ENCODE data around the gene KLK4. TPM values are rescaled to one million over a fixed set of nuclear protein-coding genes. Genes with fewer than 3 reads are reported as not detected.

KLK4 gene
- total RNA-seq, 4 donors from 2014 or later = 0.59 to 1.2 TPM; not detected in 2

- no peak for TF ChIP-seq POLR2A (IDR thresholded peaks at IDR 0.05)
- peaks cover 0 to 3% (median 0%) of the 10 kb centered on the region in 4 donors for H3K4me1 ChIP-seq
- no peak overlapping the region for H3K4me3 ChIP-seq
- 91 to 92% methylated on average over 4 of the region's 4 CpGs for WGBS, 2 donors
- no peaks in the 10 kb centered on the region for H3K27me3 ChIP-seq
- DNase-seq (ENCODE audit: low spot score in 2 of 2) = no peak
- no peak overlapping the region for H3K27ac ChIP-seq
- H3K36me3 ChIP-seq = no peaks in the 10 kb centered on the region
- no peaks in the 10 kb centered on the region for H3K9me3 ChIP-seq
These were observed 41.7 kb downstream of the KLK4 start for GRCh38 chr19:50869479-50869878.

- H3K27me3 ChIP-seq = peaks cover 0 to 21% of the 10 kb centered on the region in 2 donors
- no peak for DNase-seq (ENCODE audit: low spot score in 2 of 2)
These were observed 49.5 kb downstream of the KLK4 start for GRCh38 chr19:50861496-50862286.

GRCh38 chr19:50861010-50861409, 50.2 kb downstream of the KLK4 start:
- Histone ChIP-seq H3K27ac (no peak overlapping the region), H3K4me3 (no peak overlapping the region), H3K36me3 (no peaks in the 10 kb centered on the region), H3K27me3 (peaks cover 0 to 21% of the 10 kb centered on the region in 2 donors), H3K4me1 (no peaks in the 10 kb centered on the region), H3K9me3 (no peaks in the 10 kb centered on the region)
- WGBS, 2 donors = 66 to 80% methylated on average over 5 of the region's 5 CpGs
- DNase-seq (ENCODE audit: low spot score in 2 of 2) = no peak
- TF ChIP-seq CTCF (IDR thresholded peaks at IDR 0.05) = no peak
- no peak for TF ChIP-seq POLR2A (IDR thresholded peaks at IDR 0.05)
- no peak for TF ChIP-seq EP300 (IDR thresholded peaks at IDR 0.05)

More at GRCh38 chr19:50861496-50862286, 49.5 kb downstream of the KLK4 start:
- TF ChIP-seq EP300 (IDR thresholded peaks at IDR 0.05) (no peak), POLR2A (IDR thresholded peaks at IDR 0.05) (no peak), CTCF (IDR thresholded peaks at IDR 0.05) (no peak)
- no peak overlapping the region for H3K27ac ChIP-seq
- no peaks in the 10 kb centered on the region for H3K4me1 ChIP-seq
- no peak overlapping the region for H3K4me3 ChIP-seq
- WGBS, 2 donors = 74 to 75% methylated on average over 7 of the region's 7 CpGs
- no peaks in the 10 kb centered on the region for H3K9me3 ChIP-seq
- no peaks in the 10 kb centered on the region for H3K36me3 ChIP-seq

GRCh38 chr19:50859849-50860248, 51.3 kb downstream of the KLK4 start:
- 92 to 96% methylated on average over 4 of the region's 4 CpGs for WGBS, 2 donors
- no peak for DNase-seq (ENCODE audit: low spot score in 2 of 2)
- Histone ChIP-seq H3K4me1 (no peaks in the 10 kb centered on the region), H3K36me3 (no peaks in the 10 kb centered on the region), H3K9me3 (no peaks in the 10 kb centered on the region), H3K27me3 (peaks cover 0 to 21% of the 10 kb centered on the region in 2 donors), H3K27ac (no peak overlapping the region), H3K4me3 (no peak overlapping the region)
- TF ChIP-seq EP300 (IDR thresholded peaks at IDR 0.05) (no peak), POLR2A (IDR thresholded peaks at IDR 0.05) (no peak), CTCF (IDR thresholded peaks at IDR 0.05) (no peak)

- Histone ChIP-seq H3K4me1 (no peaks in the 10 kb centered on the region), H3K27ac (no peak overlapping the region), H3K27me3 (peaks cover 0 to 21% of the 10 kb centered on the region in 2 donors), H3K4me3 (no peak overlapping the region), H3K9me3 (no peaks in the 10 kb centered on the region), H3K36me3 (no peaks in the 10 kb centered on the region)
- DNase-seq (ENCODE audit: low spot score in 2 of 2) = no peak
- WGBS, 2 donors = 27 to 42% methylated on average over 7 of the region's 7 CpGs
- TF ChIP-seq CTCF (IDR thresholded peaks at IDR 0.05) (no peak), EP300 (IDR thresholded peaks at IDR 0.05) (no peak), POLR2A (IDR thresholded peaks at IDR 0.05) (no peak)
These were observed 52.3 kb downstream of the KLK4 start for GRCh38 chr19:50858886-50859285.
